ENCODE results near the gene RAD51B. TPM values are rescaled to one million over a fixed set of nuclear protein-coding genes. Genes with fewer than 3 reads are reported as not detected.

Gene RAD51B
- total RNA-seq, 1 experiment from 2014 or later = 20.0 TPM

DNA sequence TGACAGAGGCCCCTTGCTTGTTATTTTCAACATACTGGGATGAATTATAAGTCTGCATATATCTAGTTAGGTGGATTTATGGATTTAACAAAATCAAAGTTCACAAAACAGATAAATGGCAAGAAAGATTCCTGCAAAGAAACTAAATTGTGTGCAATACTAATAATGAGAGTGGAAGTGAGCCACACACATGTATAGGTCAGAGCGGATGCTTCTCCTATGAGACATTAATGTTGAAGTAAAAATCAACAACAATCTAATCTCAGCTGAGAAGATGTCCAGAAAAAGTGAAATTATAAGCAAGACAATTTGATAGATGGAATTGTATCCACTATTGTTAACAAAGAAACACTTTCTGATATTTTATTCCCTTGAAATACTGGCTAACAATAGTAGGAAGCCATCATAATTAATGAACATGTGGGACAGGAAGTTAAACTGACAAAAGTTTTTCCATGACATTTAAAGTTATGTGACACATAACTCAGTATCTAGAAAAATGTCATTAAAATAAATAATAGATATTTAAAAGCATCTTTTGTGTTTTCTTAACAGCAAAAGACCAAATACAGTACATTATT is 39.7 kb downstream of the RAD51B start:
- H3K4me2 ChIP-seq (ENCODE audit: low read length) = peak overlapping the region; percentile 30; the same call in 1 of the 2 replicates
- H3K9ac ChIP-seq (ENCODE audit: low read length) = no peak overlapping the region
- no peaks in the 10 kb centered on the region for H3K9me3 ChIP-seq (ENCODE audit: control insufficient read depth in 1 of 2, insufficient read depth in 1 of 2, low read depth in 1 of 2, low read length in 2 of 2)
- peaks cover 7 to 14% of the 10 kb centered on the region in 2 experiments; a peak in 3 of 4 replicates for H3K4me1 ChIP-seq (ENCODE audit: control insufficient read depth in 1 of 2, insufficient read depth in 2 of 2, low read length in 2 of 2)
- BruUV-seq (replicated peaks) = no TSS peak
- CTCF ChIA-PET = no interaction called here
- no peaks in the 10 kb centered on the region for H3K27me3 ChIP-seq (ENCODE audit: insufficient read depth, low read length)
- H3K36me3 ChIP-seq (ENCODE audit: control insufficient read depth in 1 of 2, insufficient read depth in 2 of 2, low read length in 2 of 2) = no peaks in the 10 kb centered on the region
- H3K79me2 ChIP-seq (ENCODE audit: insufficient read depth, low read length) = no peaks in the 10 kb centered on the region
- no peaks in the 10 kb centered on the region for H4K20me1 ChIP-seq (ENCODE audit: insufficient read depth)
- POLR2A ChIA-PET = no interaction called here
- no peaks in the 10 kb centered on the region for H3K9me2 ChIP-seq (ENCODE audit: insufficient read depth)
- H3K4me3 ChIP-seq (replicated peaks in 1 of 2; ENCODE audit: low read depth in 1 of 2, low read length in 2 of 2) = no peak overlapping the region
- TF ChIP-seq POLR2AphosphoS5 (IDR thresholded peaks at IDR 0.05; ENCODE audit: low read depth, low read length) = no peak
- no peak for TF ChIP-seq SP1 (IDR thresholded peaks at IDR 0.05; ENCODE audit: low read depth)
- no peak for TF ChIP-seq EGR1 (IDR thresholded peaks at IDR 0.05; ENCODE audit: low read depth)
- TF ChIP-seq, protein P1, sequence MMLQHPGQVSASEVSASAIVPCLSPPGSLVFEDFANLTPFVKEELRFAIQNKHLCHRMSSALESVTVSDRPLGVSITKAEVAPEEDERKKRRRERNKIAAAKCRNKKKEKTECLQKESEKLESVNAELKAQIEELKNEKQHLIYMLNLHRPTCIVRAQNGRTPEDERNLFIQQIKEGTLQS (IDR thresholded peaks at IDR 0.05) = no peak
- no peak for TF ChIP-seq CEBPB (IDR thresholded peaks at IDR 0.05; ENCODE audit: low read depth)
- no peak for TF ChIP-seq FOSL1 (IDR thresholded peaks at IDR 0.05; ENCODE audit: low read depth)
- no peak for TF ChIP-seq TCF7L2 (IDR thresholded peaks at IDR 0.05; ENCODE audit: borderline replicate concordance, extremely low read depth, insufficient read depth, insufficient read length)
- no peak for TF ChIP-seq ZBTB33 (IDR thresholded peaks at IDR 0.05; ENCODE audit: extremely low read depth, insufficient replicate concordance, low read length)
- TF ChIP-seq SIN3A (IDR thresholded peaks at IDR 0.05; ENCODE audit: low read depth) = no peak
- TF ChIP-seq CBX3 (IDR thresholded peaks at IDR 0.05; ENCODE audit: low read depth) = no peak
- TF ChIP-seq JUND (IDR thresholded peaks at IDR 0.05) = no peak
- no peak for TF ChIP-seq SRF (IDR thresholded peaks at IDR 0.05; ENCODE audit: low read depth)
- intact Hi-C loops (cut with micrococcal nuclease) = no loop called here
- no peak for DNase-seq (ENCODE audit: low read depth, low spot score)
- no peak for ATAC-seq
- no peak overlapping the region for H3K27ac ChIP-seq (ENCODE audit: low read depth, low read length)
- no peak overlapping the region for H2AFZ ChIP-seq (ENCODE audit: low read depth, low read length, poor library complexity, severe bottlenecking)
- RAD21 ChIA-PET (ENCODE audit: low non-redundant PET in 1 of 2, low total read pairs in 2 of 2, uncharacterized antibody in 2 of 2, unreplicated experiment in 2 of 2) = no interaction called here

Measured in HCT116 (cell line).